HL-60/S4 treated with retinoic acid at 250 ng/mL for 4 days and 3 days (cell line): ENCODE measurements around the gene HNRNPL.
"Not testable (repeated sequence)": the region's sequence is repeated elsewhere in the genome, so short reads cannot be mapped to it uniquely, and the experiment has no call there.

Experiments used
- in situ Hi-C: fragments of 300-500 bp; cut with MboI; formaldehyde crosslinking; loops from 2 replicates; pipeline ENCODE4 v1.7.0; 2022; ENCODE audit warnings: low sequenced_read_pairs

HNRNPL gene

DNA sequence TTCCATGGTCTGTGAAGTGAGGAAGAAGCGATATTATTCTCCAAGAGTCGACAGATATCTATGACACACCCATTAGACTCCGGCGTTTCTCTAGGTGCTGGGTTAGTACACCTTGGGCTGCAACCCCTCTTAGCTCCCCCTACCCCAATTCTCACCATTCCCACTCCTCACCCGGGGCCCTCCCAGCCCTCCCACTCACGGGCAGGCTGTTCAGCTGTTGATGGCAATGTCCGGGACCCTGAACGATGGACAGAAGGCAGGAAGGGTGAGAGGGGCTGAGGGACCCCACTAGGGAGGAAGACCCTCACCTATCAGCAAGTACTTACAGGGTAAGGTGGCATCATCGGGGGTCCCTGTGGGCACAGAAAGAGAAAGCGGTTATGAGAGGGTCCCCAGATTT, 46.2 kb downstream of the HNRNPL start:
- in situ Hi-C loops: no loop called here

DNA sequence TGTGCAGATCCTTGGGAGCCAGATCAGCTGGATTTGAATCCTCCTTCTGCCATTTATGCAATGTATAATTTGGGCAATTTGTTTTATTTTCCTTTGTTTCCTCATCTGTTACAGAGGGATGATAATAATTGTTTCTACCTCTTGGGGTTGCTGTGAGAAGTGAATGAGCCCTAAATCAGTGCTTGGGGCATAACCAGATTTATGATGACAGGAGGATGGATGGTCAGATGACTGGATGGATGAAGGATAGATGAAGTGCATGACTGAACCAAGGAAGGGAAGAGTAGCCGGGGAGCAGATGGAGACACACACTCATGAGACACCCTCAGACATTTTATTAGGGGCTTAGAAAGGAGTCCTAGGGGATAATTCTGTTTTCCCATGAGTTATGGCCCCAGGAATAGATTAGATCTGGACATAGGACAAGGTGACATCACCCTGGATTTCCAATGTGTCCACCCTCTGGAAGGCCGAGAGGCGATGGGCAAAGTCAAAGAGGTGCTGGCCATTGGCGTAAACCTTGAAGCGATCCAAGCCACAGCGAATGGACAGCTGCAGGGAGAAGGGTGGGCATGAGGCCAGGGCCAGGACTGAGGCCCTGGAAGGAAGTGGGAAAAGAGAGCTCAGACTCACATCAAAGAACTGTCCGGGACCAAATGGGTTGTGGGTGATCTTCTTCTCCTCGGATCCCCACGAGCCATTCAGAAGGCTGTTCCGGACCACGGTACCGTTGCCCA, 48.3 kb downstream of the HNRNPL start:
- in situ Hi-C loops: no loop called here

DNA sequence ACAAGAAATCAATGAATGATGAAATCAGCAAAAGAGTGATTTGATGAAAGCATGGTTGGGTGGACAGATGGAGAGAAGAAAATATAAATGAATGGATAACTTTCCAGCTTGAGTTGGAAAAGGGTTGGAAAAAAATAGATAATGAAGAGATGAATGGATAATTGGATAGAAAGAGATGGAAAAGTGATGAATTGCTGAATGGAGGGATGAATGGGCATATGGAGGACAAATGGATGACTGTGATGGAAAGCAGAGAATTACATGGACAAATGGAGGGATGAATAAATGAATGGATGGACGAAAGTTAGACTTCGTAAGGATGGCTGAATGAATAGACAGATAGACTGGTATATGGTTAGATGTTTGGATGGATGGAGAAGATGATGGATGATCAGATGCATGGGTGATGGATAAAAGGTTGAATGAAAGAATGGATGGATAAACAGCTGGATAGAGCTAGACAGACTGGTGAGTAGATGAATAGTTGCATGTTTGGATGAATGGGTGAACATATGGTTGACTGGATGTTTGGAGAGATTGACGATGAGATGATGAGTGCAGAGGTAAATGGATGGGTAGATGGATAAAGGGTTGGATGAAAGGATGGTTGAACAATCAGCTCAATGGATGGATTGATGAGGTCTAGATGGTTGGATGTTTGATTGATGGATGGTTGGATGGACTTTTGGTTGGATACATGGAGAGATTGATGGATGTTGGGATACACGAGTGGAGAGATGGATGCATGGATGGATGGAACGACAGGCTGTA, 49.0 kb downstream of the HNRNPL start:
- in situ Hi-C loops: no loop called here

DNA sequence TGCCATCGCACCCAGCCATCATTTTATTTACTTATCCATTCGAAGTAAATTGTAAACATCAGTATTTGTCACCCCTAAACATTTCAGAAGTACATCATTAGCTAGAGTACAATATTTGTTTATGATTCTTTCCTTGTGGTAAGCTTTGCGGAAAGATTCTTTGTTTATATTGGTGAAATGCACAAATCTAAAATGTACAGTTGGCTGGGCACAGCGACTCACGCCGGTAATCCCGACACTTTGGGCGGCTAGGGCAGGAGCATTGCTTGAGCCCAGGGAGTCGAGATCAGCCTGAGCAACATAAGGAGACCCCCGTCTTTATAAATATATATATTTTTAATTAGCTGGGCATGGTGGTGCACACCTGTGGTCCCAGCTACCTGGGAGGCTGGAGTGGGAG, 50.7 kb downstream of the HNRNPL start:
- in situ Hi-C loops: no loop called here

DNA sequence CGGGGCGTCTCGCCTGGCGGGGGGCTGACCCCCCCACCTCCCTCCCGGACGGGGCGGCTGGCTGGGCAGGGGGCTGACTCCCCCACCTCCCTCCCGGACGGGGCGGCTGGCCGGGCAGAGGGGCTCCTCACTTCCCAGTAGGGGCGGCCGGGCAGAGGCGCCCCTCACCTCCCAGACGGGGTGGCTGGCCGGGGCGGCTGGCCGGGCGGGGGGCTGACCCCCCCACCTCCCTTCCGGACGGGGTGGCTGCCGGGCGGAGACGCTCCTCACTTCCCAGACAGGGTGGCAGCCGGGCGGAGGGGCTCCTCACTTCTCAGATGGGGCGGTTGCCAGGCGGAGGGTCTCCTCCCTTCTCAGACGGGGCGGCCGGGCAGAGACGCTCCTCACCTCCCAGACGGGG, 52.0 kb downstream of the HNRNPL start:
- in situ Hi-C loops: not testable (repeated sequence)

DNA sequence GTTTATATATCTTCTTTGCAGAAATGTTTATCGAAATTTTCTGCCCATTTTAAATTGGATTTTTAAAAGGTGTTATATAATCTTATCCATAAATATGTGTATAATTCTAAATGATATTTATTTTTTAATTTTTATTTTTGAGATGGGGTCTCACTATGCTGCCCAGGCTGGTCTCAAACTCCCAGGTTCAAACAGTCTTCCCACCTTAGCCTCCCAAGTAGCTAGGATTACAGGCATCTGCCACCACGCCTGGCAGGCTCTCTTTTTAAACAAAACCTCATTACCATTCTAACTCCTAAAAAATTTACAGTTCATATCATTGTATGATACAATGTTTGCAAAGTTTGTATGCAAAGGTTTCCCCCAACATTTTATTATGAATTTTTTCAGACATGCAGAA, 53.6 kb downstream of the HNRNPL start:
- in situ Hi-C loops: no loop called here

DNA sequence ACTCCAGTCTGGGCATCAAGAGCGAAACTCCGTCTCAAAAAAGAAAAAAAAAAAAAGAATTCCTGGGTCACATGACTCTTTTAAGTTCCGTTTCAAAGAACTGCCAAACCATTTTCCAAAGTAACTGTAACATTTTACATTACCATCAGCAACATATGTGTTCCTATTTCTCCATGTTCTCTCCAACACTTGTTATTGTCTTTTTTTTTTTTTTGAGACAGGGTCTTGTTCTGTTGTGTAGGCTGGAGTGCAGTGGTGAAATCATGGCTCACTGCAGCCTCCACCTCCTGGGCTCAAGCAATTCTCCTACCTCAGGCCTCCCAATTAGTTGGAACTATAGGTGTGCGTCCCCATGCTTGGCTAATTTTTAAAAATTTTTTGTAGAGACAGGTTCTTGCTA, 54.2 kb downstream of the HNRNPL start:
- in situ Hi-C loops: no loop called here

DNA sequence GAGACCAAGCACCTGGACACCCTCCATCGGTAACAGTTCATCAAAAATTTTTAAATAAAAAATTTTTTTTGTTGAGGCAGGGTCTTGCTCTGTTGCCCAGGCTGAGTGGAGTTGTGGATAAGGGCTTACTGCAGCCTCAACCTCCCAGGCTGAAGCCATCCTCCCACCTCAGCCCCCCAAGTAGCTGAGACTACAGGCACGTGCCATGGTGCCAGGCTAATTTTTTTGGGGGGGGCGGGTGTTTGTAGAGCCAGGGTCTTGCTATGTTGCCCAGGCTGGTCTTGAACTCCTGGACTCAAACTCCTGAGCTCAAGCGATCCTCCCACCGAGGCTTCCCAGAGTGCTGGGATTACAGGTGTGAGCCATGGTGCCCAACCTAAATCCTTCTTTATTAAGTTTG, 56.1 kb downstream of the HNRNPL start:
- in situ Hi-C loops: no loop called here

DNA sequence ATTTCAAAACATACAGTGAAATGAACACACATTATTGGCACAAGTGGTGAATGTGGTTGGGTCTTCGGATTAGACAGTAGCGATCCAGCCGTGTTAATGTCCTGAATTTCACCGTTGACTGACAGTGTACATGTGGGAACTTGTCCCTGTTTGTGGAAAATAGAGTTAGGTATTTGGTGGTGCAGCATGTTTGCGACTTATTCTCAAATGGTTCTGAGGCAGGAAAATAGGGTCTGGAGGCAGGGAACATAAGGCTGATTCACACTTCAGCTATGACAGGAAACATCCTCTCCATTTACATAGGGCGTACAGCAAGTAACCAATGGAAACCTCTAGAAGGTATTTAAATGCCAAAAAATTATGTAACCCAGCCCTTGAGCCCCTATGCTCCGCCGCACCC, 56.6 kb downstream of the HNRNPL start:
- in situ Hi-C loops: no loop called here

DNA sequence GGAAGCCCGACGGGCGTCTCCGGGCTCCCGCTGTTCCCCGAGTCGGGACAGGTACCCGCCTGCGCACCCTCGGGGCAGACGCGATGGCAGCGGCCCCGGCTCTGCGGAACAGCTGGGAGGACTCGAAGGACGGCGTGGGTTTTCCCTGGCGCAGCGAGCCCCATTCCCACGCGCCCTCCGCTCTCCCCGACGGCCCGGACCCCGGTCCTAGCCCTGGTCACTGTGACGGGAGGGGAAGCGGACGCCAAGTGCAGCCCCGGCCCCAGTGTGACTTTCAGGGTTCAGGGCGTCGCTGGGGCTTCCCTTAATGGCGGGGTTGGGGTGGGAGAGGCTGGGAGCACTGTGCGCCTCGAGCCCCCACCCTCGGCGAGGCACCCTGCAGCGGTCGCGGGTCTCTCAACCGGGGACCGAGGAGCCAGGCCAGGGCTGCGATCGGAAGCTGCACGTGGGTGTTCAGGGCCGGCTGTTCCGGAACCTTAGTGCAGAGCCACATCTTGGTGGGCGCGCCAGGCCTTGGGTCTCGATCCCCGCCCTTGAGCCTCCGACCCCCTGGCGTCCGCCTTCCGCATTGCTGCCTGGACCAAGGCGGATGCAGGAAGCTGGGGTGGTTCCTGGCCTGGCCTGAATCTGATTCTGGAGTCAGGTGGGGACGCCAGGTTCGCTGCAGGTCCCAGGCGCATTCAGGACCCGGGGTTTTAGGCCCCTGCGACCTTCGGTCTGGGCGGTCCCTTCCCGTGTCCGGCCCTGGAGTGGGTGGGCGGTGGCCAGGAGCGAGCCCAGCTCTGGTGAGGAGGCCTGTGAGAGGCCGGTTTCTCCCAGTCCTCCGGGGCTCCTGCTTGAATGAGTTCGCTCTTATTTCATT, 57.3 kb downstream of the HNRNPL start:
- in situ Hi-C loops: no loop called here

DNA sequence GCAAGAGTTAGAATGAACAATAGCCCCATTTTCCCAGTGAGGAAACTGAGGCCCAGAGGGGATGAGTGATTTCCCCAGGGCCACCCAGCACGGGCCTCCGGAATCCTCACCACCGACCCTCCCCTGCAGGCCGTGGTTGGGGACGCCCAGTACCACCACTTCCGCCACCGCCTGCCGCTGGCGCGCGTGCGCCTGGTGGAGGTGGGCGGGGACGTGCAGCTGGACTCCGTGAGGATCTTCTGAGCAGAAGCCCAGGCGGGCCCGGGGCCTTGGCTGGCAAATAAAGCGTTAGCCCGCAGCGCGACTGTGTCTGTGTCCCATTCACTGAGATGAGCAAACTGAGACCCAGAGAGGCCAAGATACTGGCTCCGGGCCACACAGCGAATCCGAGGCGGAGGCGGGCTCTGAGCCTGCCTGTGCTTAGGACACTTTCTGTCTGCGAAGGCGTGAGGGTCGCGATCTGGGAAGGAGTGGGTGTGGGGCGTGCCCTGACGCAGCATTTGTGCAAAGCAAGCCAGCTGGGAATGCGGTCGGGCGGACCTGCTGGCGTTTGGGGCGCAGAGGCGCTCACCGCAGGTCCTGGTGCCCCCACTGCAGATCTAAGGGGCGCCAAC, 58.2 kb downstream of the HNRNPL start:
- in situ Hi-C loops: not testable (repeated sequence)

DNA sequence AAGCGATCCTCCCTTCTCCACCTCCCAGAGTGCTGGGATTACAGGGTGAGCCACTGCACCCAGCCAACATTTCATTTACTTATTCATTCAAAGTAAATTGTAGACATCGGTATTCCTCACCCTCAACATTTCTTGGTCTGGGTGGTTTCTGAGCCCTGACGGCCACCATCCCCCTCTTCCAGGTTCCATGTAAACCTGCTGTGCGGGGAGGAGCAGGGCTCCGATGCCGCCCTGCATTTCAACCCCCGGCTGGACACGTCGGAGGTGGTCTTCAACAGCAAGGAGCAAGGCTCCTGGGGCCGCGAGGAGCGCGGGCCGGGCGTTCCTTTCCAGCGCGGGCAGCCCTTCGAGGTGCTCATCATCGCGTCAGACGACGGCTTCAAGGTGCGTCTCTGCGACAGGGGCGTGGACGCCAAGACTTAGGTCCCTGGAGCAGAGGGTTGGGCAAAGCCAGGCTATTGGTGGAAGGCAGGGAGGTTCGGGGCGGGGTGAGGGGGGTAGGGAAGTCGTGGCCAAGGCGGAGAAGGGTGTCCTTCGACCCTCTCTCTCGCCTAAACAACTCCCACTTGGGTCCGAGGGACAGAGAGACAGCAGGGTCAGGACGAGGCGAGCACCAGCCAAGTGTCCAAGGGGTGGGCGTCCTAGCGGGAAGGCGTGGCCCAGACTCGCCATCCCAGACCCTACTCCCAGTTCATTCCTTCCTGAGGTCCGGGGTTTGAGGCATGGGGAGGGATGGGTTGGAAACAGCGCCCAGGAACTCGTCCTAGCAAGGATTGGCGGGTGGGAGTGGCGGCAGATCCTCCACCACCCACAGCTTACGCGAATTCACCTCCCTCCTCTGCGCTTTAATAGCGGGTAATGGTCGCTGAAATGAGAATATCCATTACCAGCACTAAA, 59.0 kb downstream of the HNRNPL start:
- in situ Hi-C loops: not testable (repeated sequence)

DNA sequence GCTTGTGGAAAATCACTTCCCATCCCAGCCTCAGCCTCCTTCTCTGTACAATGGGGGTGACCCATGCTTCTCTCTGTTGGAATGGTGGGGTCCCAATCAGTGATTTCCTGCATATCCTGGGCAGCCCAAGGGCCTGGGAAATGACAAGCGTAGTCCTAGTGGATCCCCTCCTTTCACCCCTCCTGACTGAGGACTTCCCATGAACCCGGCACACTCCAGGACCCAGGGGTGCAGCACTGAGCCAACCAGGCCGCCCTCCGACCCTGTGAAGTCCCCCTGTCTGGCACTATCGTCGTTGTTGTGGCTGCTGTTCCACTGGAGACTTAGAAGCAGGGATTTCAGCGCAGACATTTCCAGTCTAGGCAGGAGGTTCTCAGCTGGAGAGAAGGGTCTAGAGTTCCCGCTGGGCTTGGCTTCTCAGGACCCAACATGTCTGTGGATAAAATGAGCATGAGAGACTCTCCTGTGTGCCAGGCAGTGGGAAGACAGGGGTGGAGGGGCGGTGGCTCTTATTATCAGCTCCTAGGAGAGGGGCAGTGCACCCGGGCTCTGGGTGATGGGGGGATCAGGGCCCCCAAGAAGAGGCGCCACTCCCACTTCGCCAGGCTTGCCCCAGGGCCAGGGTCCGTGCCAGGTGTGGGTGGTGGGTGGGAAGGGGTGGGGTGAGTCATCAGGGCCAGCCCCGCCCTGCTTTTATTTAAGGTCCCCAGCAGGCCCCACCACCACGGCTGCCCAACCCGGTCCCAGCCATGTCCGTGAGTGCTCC, 61.1 kb downstream of the HNRNPL start, which contains the start of gene LGALS7B:
Gene LGALS7B (plus strand): TSS at position 723 of the 766 bp plus-strand sequence. CDS start 27 bp downstream, at position 750.
- in situ Hi-C loops: no loop called here

DNA sequence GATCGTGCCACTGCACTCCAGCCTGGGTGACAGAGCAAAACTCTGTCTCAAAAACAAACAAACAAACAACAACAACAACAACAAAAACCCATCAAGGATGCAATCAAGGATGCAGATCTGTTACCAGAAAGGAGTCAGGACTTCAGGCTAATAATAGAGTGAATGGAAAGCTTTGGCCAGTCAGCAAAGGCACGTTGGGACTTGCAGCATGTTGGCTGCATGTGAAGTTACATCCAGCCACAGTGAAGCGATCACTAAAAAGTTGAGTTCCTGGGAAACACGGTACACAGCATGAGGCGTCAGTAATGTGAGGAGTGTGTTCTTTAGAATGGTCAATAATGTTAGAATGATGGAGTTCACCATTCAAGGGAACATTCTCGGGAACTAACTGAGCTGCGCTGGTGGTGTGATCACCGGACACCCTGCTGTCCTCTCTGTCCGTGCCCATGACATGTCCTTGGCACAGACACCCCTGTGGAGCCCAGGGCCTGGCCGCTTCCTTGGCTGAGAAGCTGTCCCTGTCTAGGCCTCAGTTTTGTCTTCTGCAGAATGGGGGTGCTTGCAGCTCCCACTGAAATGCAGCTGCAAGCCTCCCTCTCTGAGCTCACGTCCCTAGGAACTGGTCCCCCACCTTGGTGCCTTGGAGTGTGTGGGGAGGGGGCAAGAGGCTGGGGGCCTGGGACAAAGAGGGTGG, 63.1 kb downstream of the HNRNPL start:
- in situ Hi-C loops: no loop called here
